Glutamatergic neuron (in vitro differentiated cells): ENCODE results near the gene PSMC3. TPM values are rescaled to one million over a fixed set of nuclear protein-coding genes. Genes with fewer than 3 reads are reported as not detected.

ENCODE experiments used
- DNase-seq: peaks from one replicate; pipeline ENCODE4 v3.0.0; 2022
- H3K27ac Mint-ChIP-seq: one replicate; pipeline ENCODE4 v1.8.0; 2020; ENCODE audit warnings: mild to moderate bottlenecking, mixed read lengths, inconsistent platforms; ENCODE audit not compliant: unreplicated experiment
- H3K27me3 Mint-ChIP-seq: one replicate; pipeline ENCODE4 v1.8.0; 2020; ENCODE audit warnings: mild to moderate bottlenecking, moderate library complexity, mixed read lengths, inconsistent platforms; ENCODE audit not compliant: unreplicated experiment
- H3K36me3 Mint-ChIP-seq: one replicate; pipeline ENCODE4 v1.8.0; 2020; ENCODE audit warnings: mild to moderate bottlenecking, mixed read lengths, inconsistent platforms; ENCODE audit not compliant: unreplicated experiment
- H3K4me1 Mint-ChIP-seq: one replicate; pipeline ENCODE4 v1.8.0; 2020; ENCODE audit warnings: mild to moderate bottlenecking, low read depth, mixed read lengths, inconsistent platforms; ENCODE audit not compliant: unreplicated experiment
- H3K4me3 Mint-ChIP-seq: one replicate; pipeline ENCODE4 v1.8.0; 2020; ENCODE audit warnings: mild to moderate bottlenecking, mixed read lengths, inconsistent platforms; ENCODE audit not compliant: unreplicated experiment
- H3K9me3 Mint-ChIP-seq: one replicate; pipeline ENCODE4 v1.8.0; 2020; ENCODE audit warnings: mild to moderate bottlenecking, moderate library complexity, mixed read lengths, inconsistent platforms; ENCODE audit not compliant: unreplicated experiment
- total RNA-seq: library from RNA; stranded (reverse); fragmentation: NEBNext Ultra II Directional; extraction: Animal tissue kit (Norgen Biotek cat#: 25700); gene quantifications from one replicate; pipeline ENCODE4 v1.2.1, GENCODE V29; 2021; ENCODE audit not compliant: unreplicated experiment
- TF ChIP-seq, protein P1 (sequence below): fragments of 200-600 bp; sonication (generic); IDR thresholded peaks from one replicate; pipeline ENCODE4 v1.5.0; 2021; ENCODE audit not compliant: partially characterized antibody, unreplicated experiment

Gene PSMC3
- total RNA-seq, 1 donor from 2014 or later, result 112 TPM

DNA sequence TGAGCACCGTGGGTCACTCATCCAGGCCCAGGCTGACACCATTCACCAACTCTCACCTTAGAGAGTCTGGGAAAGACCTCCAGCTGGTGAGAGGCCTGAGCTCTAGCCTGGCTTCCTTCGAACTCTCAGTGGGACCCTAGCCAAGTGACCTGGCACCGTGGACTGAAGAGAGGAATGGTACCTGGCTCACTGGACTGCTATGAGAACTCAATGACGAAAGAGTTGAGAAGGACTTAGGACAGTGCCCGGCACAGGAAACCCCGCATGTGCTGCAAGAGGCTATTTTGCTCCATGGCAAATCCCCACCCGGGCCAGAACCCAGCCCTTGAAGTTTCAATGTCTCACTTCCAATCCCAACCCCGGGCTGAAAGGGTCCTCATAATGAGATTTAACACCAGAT, 23.3 kb upstream of the PSMC3 start:
- H3K4me3 Mint-ChIP-seq, result no peak overlapping the region
- peaks cover 2% of the 10 kb centered on the region for H3K9me3 Mint-ChIP-seq
- peaks cover 4% of the 10 kb centered on the region for H3K36me3 Mint-ChIP-seq
- peaks cover 5% of the 10 kb centered on the region for H3K27me3 Mint-ChIP-seq
- H3K4me1 Mint-ChIP-seq, result no peaks in the 10 kb centered on the region
- TF ChIP-seq, protein P1, sequence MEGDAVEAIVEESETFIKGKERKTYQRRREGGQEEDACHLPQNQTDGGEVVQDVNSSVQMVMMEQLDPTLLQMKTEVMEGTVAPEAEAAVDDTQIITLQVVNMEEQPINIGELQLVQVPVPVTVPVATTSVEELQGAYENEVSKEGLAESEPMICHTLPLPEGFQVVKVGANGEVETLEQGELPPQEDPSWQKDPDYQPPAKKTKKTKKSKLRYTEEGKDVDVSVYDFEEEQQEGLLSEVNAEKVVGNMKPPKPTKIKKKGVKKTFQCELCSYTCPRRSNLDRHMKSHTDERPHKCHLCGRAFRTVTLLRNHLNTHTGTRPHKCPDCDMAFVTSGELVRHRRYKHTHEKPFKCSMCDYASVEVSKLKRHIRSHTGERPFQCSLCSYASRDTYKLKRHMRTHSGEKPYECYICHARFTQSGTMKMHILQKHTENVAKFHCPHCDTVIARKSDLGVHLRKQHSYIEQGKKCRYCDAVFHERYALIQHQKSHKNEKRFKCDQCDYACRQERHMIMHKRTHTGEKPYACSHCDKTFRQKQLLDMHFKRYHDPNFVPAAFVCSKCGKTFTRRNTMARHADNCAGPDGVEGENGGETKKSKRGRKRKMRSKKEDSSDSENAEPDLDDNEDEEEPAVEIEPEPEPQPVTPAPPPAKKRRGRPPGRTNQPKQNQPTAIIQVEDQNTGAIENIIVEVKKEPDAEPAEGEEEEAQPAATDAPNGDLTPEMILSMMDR, result no peak
- H3K27ac Mint-ChIP-seq, result no peak overlapping the region
- DNase-seq, result no peak

DNA sequence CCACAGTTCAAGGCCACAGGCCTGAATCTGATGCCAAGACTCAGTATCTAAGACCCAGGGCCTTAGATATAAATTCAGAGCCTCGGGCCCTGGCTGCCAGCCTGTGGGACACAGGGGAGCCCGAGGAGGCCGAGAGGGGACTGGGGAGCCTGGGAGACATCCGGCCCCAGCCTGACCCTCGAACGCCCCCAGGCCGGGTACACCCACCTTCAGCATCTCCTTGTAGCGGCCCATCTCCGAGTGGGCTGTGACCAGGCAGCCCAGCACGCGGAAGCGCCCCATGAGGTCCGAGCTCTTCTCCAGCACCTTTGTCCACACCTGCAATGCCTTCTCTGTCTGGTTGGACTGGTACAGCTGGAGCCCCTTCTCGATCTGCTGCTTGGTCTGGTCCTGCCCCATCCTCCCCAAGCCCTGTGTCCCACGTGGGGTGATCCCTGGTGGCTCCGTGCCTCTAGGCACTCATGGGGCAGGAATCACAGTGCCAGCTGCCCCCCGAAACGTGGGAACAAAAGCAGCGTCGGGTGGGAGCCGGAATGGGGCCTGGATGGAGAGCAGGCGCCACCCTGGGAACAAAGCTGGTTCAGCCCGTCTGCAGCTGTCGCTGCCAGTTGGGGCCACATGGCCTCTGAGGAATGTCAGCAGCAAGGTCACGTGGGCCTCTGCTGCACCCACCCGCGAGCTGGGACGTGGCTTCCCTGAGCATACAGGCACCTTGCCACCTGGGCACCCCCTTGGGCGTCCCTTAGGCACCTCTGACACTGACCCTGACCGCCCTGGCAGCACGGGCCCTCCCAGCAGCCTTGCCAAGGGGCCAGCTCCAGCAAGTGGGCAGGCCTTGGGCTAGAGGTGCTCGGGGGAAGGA, 22.6 kb upstream of the PSMC3 start, which contains the start of gene RAPSN:
RAPSN (minus strand) TSS at position 571 of the 862 bp plus-strand sequence; CDS start at position 399, 172 bp downstream.
- H3K27me3 Mint-ChIP-seq, result peaks cover 4% of the 10 kb centered on the region
- H3K9me3 Mint-ChIP-seq, result peaks cover 2% of the 10 kb centered on the region
- H3K4me3 Mint-ChIP-seq, result no peak within 1 kb of the TSS
- H3K27ac Mint-ChIP-seq, result no peak within 1 kb of the TSS
- H3K36me3 Mint-ChIP-seq, result peaks cover 4% of the 10 kb centered on the region
- no peaks in the 10 kb centered on the region for H3K4me1 Mint-ChIP-seq
- TF ChIP-seq, protein P1, result no peak
- DNase-seq, result no peak

DNA sequence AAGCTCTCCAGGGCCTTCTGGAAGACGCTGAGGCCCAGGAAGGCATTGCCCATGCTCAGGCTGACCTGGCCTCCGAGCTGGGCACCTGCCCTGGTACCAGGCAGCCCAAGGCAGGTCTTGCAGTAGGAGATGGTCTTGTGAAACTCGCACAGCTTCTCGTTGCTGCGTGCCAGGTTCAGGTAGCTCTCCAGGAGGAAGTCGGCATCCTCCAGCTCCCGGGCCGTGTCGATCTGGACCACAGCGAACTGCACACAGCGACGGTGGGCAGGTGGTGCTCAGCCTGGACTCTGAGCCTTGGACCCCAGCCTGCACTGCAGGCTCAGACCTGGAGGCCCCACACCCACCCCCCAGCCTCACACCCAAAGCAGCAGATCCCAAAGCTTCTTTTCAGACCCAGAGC, 21.7 kb upstream of the PSMC3 start:
- no peaks in the 10 kb centered on the region for H3K4me1 Mint-ChIP-seq
- TF ChIP-seq, protein P1, result no peak
- H3K4me3 Mint-ChIP-seq, result no peak overlapping the region
- H3K27me3 Mint-ChIP-seq, result peaks cover 4% of the 10 kb centered on the region
- H3K9me3 Mint-ChIP-seq, result peaks cover 4% of the 10 kb centered on the region
- H3K36me3 Mint-ChIP-seq, result peaks cover 4% of the 10 kb centered on the region
- H3K27ac Mint-ChIP-seq, result no peak overlapping the region
- DNase-seq, result no peak

DNA sequence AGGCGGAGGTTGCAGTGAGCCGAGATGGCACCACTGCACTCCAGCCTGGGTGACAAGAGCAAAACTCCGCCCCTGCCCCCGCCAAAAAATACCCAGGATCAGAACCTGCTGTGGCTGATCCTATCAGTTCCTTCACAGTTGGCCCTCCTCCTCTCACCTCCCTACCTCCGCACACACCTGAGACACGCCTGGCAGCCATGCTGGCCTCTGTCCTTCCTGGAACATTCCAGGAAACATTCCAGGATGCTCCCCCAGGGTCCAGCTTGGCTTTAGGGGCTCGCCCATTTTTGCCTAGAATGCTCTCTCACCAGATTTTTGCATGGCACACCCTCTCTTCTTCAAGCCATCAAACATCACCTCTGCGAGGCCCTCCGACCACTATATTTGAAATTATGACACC, 20.6 kb upstream of the PSMC3 start:
- Mint-ChIP-seq H3K4me3 (no peak overlapping the region), H3K27ac (peak overlapping the region; percentile 77), H3K4me1 (no peaks in the 10 kb centered on the region), H3K36me3 (peaks cover 4% of the 10 kb centered on the region), H3K27me3 (peaks cover 2% of the 10 kb centered on the region), H3K9me3 (peaks cover 4% of the 10 kb centered on the region)
- DNase-seq, result no peak
- TF ChIP-seq, protein P1, result no peak

DNA sequence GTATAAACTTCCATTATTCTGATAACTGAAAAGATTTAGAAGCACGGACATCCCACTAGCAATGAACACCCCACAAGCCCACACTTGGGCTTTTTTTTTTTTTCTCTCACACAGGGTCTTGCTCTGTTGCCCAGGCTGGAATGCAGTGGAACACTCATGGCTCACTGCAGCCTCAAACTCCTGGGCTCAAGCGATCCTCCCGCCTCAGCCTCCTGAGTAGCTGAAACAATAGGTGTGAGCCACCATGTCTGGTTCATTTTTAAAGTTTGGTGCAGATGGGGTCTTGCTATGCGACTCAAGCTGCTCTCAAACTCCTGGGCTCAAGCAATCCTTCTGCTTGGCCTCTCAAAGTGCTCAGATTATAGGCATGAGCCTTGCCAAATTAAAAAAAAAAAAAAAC, 19.6 kb upstream of the PSMC3 start:
- Mint-ChIP-seq H3K36me3 (peaks cover 4% of the 10 kb centered on the region), H3K4me3 (no peak overlapping the region), H3K4me1 (no peaks in the 10 kb centered on the region), H3K9me3 (peaks cover 4% of the 10 kb centered on the region), H3K27ac (no peak overlapping the region), H3K27me3 (peaks cover 2% of the 10 kb centered on the region)
- DNase-seq, result no peak
- TF ChIP-seq, protein P1, result no peak
